GM12874 (cell line): ENCODE results near the gene S100A8.

Experiments
- TF ChIP-seq, protein P1 (sequence below): IDR thresholded peaks from 2 replicates; pipeline ENCODE4 v1.5.1; 2011; ENCODE audit warnings: low read depth, mild to moderate bottlenecking, control low read depth, low read length, moderate library complexity; ENCODE audit not compliant: insufficient read depth

The S100A8 gene

GRCh38 chr1:153356392-153357075, 34.3 kb downstream of the S100A8 start:
- TF ChIP-seq, protein P1, sequence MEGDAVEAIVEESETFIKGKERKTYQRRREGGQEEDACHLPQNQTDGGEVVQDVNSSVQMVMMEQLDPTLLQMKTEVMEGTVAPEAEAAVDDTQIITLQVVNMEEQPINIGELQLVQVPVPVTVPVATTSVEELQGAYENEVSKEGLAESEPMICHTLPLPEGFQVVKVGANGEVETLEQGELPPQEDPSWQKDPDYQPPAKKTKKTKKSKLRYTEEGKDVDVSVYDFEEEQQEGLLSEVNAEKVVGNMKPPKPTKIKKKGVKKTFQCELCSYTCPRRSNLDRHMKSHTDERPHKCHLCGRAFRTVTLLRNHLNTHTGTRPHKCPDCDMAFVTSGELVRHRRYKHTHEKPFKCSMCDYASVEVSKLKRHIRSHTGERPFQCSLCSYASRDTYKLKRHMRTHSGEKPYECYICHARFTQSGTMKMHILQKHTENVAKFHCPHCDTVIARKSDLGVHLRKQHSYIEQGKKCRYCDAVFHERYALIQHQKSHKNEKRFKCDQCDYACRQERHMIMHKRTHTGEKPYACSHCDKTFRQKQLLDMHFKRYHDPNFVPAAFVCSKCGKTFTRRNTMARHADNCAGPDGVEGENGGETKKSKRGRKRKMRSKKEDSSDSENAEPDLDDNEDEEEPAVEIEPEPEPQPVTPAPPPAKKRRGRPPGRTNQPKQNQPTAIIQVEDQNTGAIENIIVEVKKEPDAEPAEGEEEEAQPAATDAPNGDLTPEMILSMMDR, result no peak

GRCh38 chr1:153355445-153356071, 35.3 kb downstream of the S100A8 start:
- TF ChIP-seq, protein P1, result peak; percentile 74

- TF ChIP-seq, protein P1, result no peak
These were observed 36.2 kb downstream of the S100A8 start for GRCh38 chr1:153354515-153355193.

DNA sequence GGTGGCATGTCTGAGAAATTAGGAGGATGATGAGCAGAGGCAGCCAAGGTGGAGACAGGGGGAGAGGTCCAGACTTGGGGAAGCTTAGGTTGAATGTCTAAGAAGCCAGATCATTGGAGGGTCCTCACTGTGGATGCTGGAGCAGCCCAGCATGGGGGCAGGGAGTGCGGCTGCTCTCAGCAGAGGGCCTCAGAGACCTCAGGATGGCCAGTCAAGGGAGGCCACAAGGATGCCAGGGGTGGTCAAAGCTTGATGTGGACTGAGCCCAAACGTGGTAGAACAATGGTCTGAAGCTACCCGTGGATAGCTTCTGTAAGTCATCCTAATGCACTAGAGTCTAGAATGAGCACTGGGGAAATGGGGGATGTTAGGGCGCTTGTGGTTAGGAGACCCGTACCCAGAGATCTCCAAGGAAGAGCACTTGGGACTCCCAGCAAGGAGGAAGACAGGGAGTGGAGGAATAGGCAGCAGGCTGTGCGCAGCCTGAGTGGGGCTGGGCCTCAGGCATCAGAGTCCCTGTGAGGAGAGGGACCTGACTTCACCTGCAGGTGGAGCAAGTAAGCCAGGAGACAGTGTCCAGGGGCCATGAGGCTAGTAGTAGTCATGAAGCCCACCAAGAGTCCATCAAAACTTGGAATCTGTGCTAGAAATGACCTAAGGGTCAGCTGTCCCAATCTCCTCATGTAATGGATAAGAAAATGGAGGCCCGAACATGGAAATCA, 37.5 kb downstream of the S100A8 start:
- TF ChIP-seq, protein P1, result peak; percentile 51

- TF ChIP-seq, protein P1, result peak; percentile 81
These were observed 38.4 kb downstream of the S100A8 start for GRCh38 chr1:153352523-153352922.

GRCh38 chr1:153350321-153350957, 40.4 kb downstream of the S100A8 start:
- TF ChIP-seq, protein P1, result no peak
